Breast epithelium (tissue), 3 donors: ENCODE results near the gene IFNLR1.

Experiments
- CTCF ChIP-seq, 3 donors: fragments of 450-650 bp; IDR thresholded peaks; one replicate each; pipeline ENCODE4 v1.5.1; 2016 to 2017; ENCODE audit warnings: antibody characterized with exemption in 3 of 3, mild to moderate bottlenecking in 3 of 3, moderate library complexity in 3 of 3
- POLR2A ChIP-seq: fragments of 450-650 bp; IDR thresholded peaks from one replicate; pipeline ENCODE4 v1.6.1; 2016; ENCODE audit warnings: antibody characterized with exemption, mild to moderate bottlenecking, moderate library complexity
- POLR2AphosphoS5 ChIP-seq, 3 donors: sonication (generic); formaldehyde crosslinking; IDR thresholded peaks; one replicate each; pipeline ENCODE4 v1.6.1; 2017; ENCODE audit warnings: antibody characterized with exemption in 3 of 3

GRCh38 chr1:24178407-24178806, 8.7 kb downstream of the IFNLR1 start:
- no peak for TF ChIP-seq CTCF (IDR thresholded peaks at IDR 0.05)
- no peak for TF ChIP-seq POLR2AphosphoS5 (IDR thresholded peaks at IDR 0.05)
- no peak for TF ChIP-seq POLR2A
